Activated CD8-positive, alpha-beta T cell treated with anti-CD3 and anti-CD28 coated beads for 36 hours (primary cell): ENCODE measurements around the gene KEAP1. TPM values are rescaled to one million over a fixed set of nuclear protein-coding genes. Genes with fewer than 3 reads are reported as not detected.
A peak's percentile ranks its signal among the peaks of the same experiment; 100 is the strongest.

Experiments
- ATAC-seq: fragments of 200-7000 bp; cut with Tn5 transposase; one replicate; pipeline ENCODE4 v1.10.0; 2021; ENCODE audit warnings: mild to moderate bottlenecking, moderate library complexity
- CTCF ChIA-PET: fragments of 350-600 bp; sonication (Branson Sonifier 250); formaldehyde crosslinking; loops from one replicate; lab custom pipeline; 2021; ENCODE audit warnings: antibody characterized with exemption; lab: Charles Lee
- POLR2A ChIA-PET: fragments of 350-600 bp; sonication (Branson Sonifier 250); formaldehyde crosslinking; loops from one replicate; lab custom pipeline; 2021; ENCODE audit warnings: antibody characterized with exemption; lab: Charles Lee
- DNase-seq: peaks from one replicate; pipeline ENCODE4 v3.0.0-alpha.2; 2020
- H3K27ac Mint-ChIP-seq: one replicate; pipeline ENCODE4 v1.8.0; 2021; ENCODE audit warnings: mild to moderate bottlenecking, mixed read lengths
- H3K27me3 Mint-ChIP-seq: one replicate; pipeline ENCODE4 v1.8.0; 2021; ENCODE audit warnings: mixed read lengths
- H3K36me3 Mint-ChIP-seq: one replicate; pipeline ENCODE4 v1.8.0; 2021; ENCODE audit warnings: low read depth, mixed read lengths
- H3K4me1 Mint-ChIP-seq: one replicate; pipeline ENCODE4 v1.8.0; 2021; ENCODE audit warnings: low read depth, mixed read lengths
- H3K4me3 Mint-ChIP-seq: one replicate; pipeline ENCODE4 v1.8.0; 2021; ENCODE audit warnings: mild to moderate bottlenecking, moderate library complexity, mixed read lengths
- H3K9me3 Mint-ChIP-seq: one replicate; pipeline ENCODE4 v1.8.0; 2021; ENCODE audit warnings: mixed read lengths
- CTCF ChIP-seq: fragments of 200-600 bp; IDR thresholded peaks from one replicate; pipeline ENCODE4 v1.8.0; 2022; ENCODE audit warnings: antibody characterized with exemption, mild to moderate bottlenecking
- intact Hi-C: fragments of 100-400 bp; cut with micrococcal nuclease; formaldehyde crosslinking; loops from one replicate; pipeline ENCODE4 v1.10.0; 2022
- total RNA-seq, 2 experiments: library from RNA; stranded (reverse); gene quantifications; one replicate each; pipeline ENCODE4 v1.2.3, GENCODE V29; 2021

Gene KEAP1
- total RNA-seq, 2 experiments from 2014 or later: 44.7 to 55.0 TPM

- Mint-ChIP-seq H3K36me3 (no peaks in the 10 kb centered on the region), H3K4me3 (peak overlapping the region; percentile 45), H3K27me3 (peaks cover 54% of the 10 kb centered on the region), H3K27ac (peak overlapping the region; percentile 1), H3K4me1 (peaks cover 24% of the 10 kb centered on the region), H3K9me3 (no peaks in the 10 kb centered on the region)
- DNase-seq (no peak), ATAC-seq (peak; percentile 21)
- ChIA-PET CTCF (interaction anchor here (0.8 to 1.3 kb wide), 4 partner anchors 11 to 35 kb away, joined by 3 to 5 read pairs (median 4); no protein-coding TSS in a partner anchor), POLR2A (interaction anchor here (0.8 to 1.4 kb wide), 6 partner anchors 8 to 127 kb away, joined by 3 to 4 read pairs (median 3); no protein-coding TSS in a partner anchor)
- intact Hi-C loops: no loop called here
- no peak for TF ChIP-seq CTCF
Measured at GRCh38 chr19:10516671-10517286, 13.6 kb upstream of the KEAP1 start.

- CTCF ChIA-PET: interaction anchor here (1.1 to 1.3 kb wide), 2 partner anchors 32 to 35 kb away, joined by 4 to 5 read pairs; no protein-coding TSS in a partner anchor
- peaks cover 54% of the 10 kb centered on the region for H3K27me3 Mint-ChIP-seq
- no peaks in the 10 kb centered on the region for H3K9me3 Mint-ChIP-seq
- TF ChIP-seq CTCF: no peak
- H3K27ac Mint-ChIP-seq: peak overlapping the region; percentile 1
- ATAC-seq (no peak), DNase-seq (no peak)
- H3K4me3 Mint-ChIP-seq: peak overlapping the region; percentile 34
- intact Hi-C loops: no loop called here
- no peaks in the 10 kb centered on the region for H3K36me3 Mint-ChIP-seq
- POLR2A ChIA-PET: interaction anchor here (1.2 kb wide), 2 partner anchors 51 to 128 kb away, joined by 3 read pairs; no protein-coding TSS in a partner anchor
- H3K4me1 Mint-ChIP-seq: peaks cover 24% of the 10 kb centered on the region
Measured at GRCh38 chr19:10516064-10516385, 12.9 kb upstream of the KEAP1 start.

- Mint-ChIP-seq H3K27ac (no peak overlapping the region), H3K4me1 (peaks cover 26% of the 10 kb centered on the region), H3K4me3 (peak overlapping the region; percentile 34), H3K27me3 (peaks cover 51% of the 10 kb centered on the region), H3K9me3 (no peaks in the 10 kb centered on the region), H3K36me3 (no peaks in the 10 kb centered on the region)
- TF ChIP-seq CTCF: peak; percentile 50
- peak; percentile 70 for DNase-seq
- POLR2A ChIA-PET: no interaction called here
- ATAC-seq: peak; percentile 76
- CTCF ChIA-PET: no interaction called here
- intact Hi-C loops: no loop called here
Measured at GRCh38 chr19:10514211-10515145, 11.3 kb upstream of the KEAP1 start.

GRCh38 chr19:10513223-10513622 is 10.1 kb upstream of the KEAP1 start:
- intact Hi-C loops: no loop called here
- TF ChIP-seq CTCF: no peak
- DNase-seq (no peak), ATAC-seq (no peak)
- POLR2A ChIA-PET: no interaction called here
- Mint-ChIP-seq H3K27me3 (peaks cover 39% of the 10 kb centered on the region), H3K4me3 (no peak overlapping the region), H3K27ac (no peak overlapping the region), H3K9me3 (no peaks in the 10 kb centered on the region), H3K36me3 (no peaks in the 10 kb centered on the region), H3K4me1 (peaks cover 22% of the 10 kb centered on the region)
- CTCF ChIA-PET: interaction anchor here (0.7 kb wide), 1 partner anchor 54 kb away, joined by 3 read pairs; no protein-coding TSS in a partner anchor
